CD4-positive, CD25-positive, alpha-beta regulatory T cell (primary cell): ENCODE measurements around the gene CAMTA1. TPM values are rescaled to one million over a fixed set of nuclear protein-coding genes. Genes with fewer than 3 reads are reported as not detected.

Experiments used
- ATAC-seq, 2 donors: fragments of 150-1000 bp; cut with Tn5 transposase; one replicate each; pipeline ENCODE4 v1.10.0; 2021; ENCODE audit warnings: low read depth in 2 of 2, moderate number of reproducible peaks in 2 of 2, moderate library complexity in 1 of 2
- DNase-seq, 3 donors: peaks; one replicate each; pipeline versions ENCODE4 v3.0.0 to v3.0.0-alpha.2; 2012 to 2022; ENCODE audit warnings: mixed read lengths in 1 of 3
- H3K27ac ChIP-seq: one replicate; pipeline ENCODE4 v1.7.0; 2013; ENCODE audit warnings: mild to moderate bottlenecking, low read length; ENCODE audit not compliant: insufficient read depth, poor library complexity, severe bottlenecking
- H3K27me3 ChIP-seq: one replicate; pipeline ENCODE4 v1.7.0; 2013; ENCODE audit warnings: low read length; ENCODE audit not compliant: control insufficient read depth, insufficient read depth
- H3K36me3 ChIP-seq: one replicate; pipeline ENCODE4 v1.7.0; 2013; ENCODE audit warnings: mild to moderate bottlenecking, low read length, moderate library complexity; ENCODE audit not compliant: control insufficient read depth, insufficient read depth
- H3K4me1 ChIP-seq: 2 replicates; pipeline ENCODE4 v1.7.0; 2013; ENCODE audit warnings: mild to moderate bottlenecking, low read length; ENCODE audit not compliant: insufficient read depth, control insufficient read depth, poor library complexity, severe bottlenecking
- H3K4me3 ChIP-seq: one replicate; pipeline ENCODE4 v1.7.0; 2013; ENCODE audit warnings: low read depth, mild to moderate bottlenecking, low read length, moderate library complexity
- H3K9me3 ChIP-seq, 2 experiments: 1 replicate in 1 of 2; 2 replicates in 1 of 2; pipeline ENCODE4 v1.7.0; 2013; ENCODE audit warnings: low read length in 2 of 2, mild to moderate bottlenecking in 1 of 2, moderate library complexity in 1 of 2; ENCODE audit not compliant: control insufficient read depth in 2 of 2
- H3K27ac Mint-ChIP-seq, 3 donors: one replicate each; pipeline ENCODE4 v1.8.0; 2020 to 2022; ENCODE audit warnings: mild to moderate bottlenecking in 3 of 3, mixed read lengths in 3 of 3, moderate library complexity in 2 of 3
- H3K27me3 Mint-ChIP-seq: one replicate; pipeline ENCODE4 v1.8.0; 2022; ENCODE audit warnings: mild to moderate bottlenecking, mixed read lengths
- H3K36me3 Mint-ChIP-seq: one replicate; pipeline ENCODE4 v1.8.0; 2020; ENCODE audit warnings: mixed read lengths
- H3K4me1 Mint-ChIP-seq, 4 donors: one replicate each; pipeline ENCODE4 v1.8.0; 2020 to 2022; ENCODE audit warnings: mixed read lengths in 4 of 4, mild to moderate bottlenecking in 1 of 4
- H3K4me3 Mint-ChIP-seq, 4 donors: one replicate each; pipeline ENCODE4 v1.8.0; 2020 to 2022; ENCODE audit warnings: mild to moderate bottlenecking in 4 of 4, mixed read lengths in 4 of 4, moderate library complexity in 3 of 4
- H3K9me3 Mint-ChIP-seq, 7 donors: one replicate each; pipeline ENCODE4 v1.8.0; 2020 to 2022; ENCODE audit warnings: mixed read lengths in 7 of 7, mild to moderate bottlenecking in 3 of 7, moderate library complexity in 2 of 7
- polyA plus RNA-seq, 4 donors: library from polyadenylated mRNA; unstranded; fragments of 300-500 nt; fragmentation: Illumina TruSeq; gene quantifications; one replicate each; pipeline ENCODE4 v1.2.3, GENCODE V29; 2021
- total RNA-seq: library from RNA; stranded (reverse); gene quantifications from one replicate; pipeline ENCODE4 v1.2.3, GENCODE V29; 2022

CAMTA1 gene
- total and polyA plus RNA-seq, 5 donors from 2014 or later, result 48.8 to 112 (median 80.0) TPM

- Mint-ChIP-seq H3K4me1 (peaks cover 12 to 28% (median 19%) of the 10 kb centered on the region in 4 donors), H3K27me3 (no peaks in the 10 kb centered on the region), H3K27ac (no peak overlapping the region), H3K36me3 (peaks cover 31% of the 10 kb centered on the region), H3K4me3 (no peak overlapping the region), H3K9me3 (no peaks in the 10 kb centered on the region)
- no peak for DNase-seq
- no peak for ATAC-seq
- peaks cover 9% of the 10 kb centered on the region for H3K36me3 ChIP-seq
- no peaks in the 10 kb centered on the region for H3K27me3 ChIP-seq
- no peak overlapping the region for H3K27ac ChIP-seq
- no peaks in the 10 kb centered on the region for H3K4me1 ChIP-seq
- no peaks in the 10 kb centered on the region for H3K9me3 ChIP-seq
- no peak overlapping the region for H3K4me3 ChIP-seq
These were observed 74.4 kb downstream of the CAMTA1 start for GRCh38 chr1:6859415-6860343.

DNA sequence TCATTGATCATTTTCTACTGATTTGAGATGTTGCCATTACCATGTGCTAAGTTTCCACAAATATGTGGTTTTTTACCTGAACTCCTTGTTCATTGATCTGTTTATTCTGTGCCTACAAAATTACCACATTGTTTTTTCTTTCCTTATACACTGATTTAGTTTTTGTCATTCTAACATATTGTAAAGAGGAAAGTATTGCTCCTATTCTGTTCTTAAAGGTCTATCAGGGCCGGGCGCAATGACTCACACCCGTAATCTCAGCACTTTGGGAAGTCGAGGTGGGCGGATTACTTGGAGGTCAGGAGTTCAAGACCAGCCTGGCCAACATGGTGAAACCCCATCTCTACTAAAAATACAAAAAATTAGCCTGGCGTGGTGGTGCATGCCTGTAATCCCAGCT lies 75.1 kb downstream of the CAMTA1 start:
- Mint-ChIP-seq H3K36me3 (peaks cover 27% of the 10 kb centered on the region), H3K27me3 (no peaks in the 10 kb centered on the region), H3K4me1 (peaks cover 11 to 30% (median 20%) of the 10 kb centered on the region in 4 donors), H3K4me3 (no peak overlapping the region), H3K27ac (no peak overlapping the region), H3K9me3 (no peaks in the 10 kb centered on the region)
- H3K36me3 ChIP-seq, result peaks cover 5% of the 10 kb centered on the region
- no peaks in the 10 kb centered on the region for H3K4me1 ChIP-seq
- H3K9me3 ChIP-seq, result no peaks in the 10 kb centered on the region
- DNase-seq, result no peak
- no peak for ATAC-seq
- H3K4me3 ChIP-seq, result no peak overlapping the region
- H3K27me3 ChIP-seq, result no peaks in the 10 kb centered on the region
- no peak overlapping the region for H3K27ac ChIP-seq

DNA sequence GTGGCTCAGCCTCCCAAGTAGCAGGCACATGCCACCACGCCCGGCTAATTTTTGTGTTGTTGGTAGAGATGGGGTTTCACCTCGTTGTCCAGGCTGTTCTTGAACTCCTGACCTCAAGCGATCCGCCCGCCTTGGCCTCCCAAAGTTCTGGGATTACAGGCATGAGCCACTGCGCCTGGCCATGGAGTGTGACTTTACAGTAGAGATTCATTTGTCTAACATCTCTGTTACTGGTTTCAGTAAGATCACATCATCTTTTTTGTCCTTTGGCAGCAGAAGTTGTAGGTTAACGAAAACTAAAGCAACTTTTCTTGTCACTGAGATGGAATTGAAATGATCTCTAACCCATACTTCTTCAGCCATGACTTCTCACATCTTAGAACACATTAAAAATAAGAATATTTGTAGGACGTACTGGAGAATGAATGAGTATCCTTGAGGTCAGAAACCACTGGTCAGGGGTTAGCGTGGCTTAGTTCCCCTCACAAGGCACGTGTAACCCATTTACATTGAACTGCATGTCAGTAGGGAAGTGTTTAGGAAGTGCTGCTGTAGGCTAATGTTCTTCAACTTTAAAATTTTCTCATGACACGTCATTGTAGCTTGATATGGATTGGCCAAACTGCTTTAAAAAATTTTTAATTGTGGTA lies 75.9 kb downstream of the CAMTA1 start:
- H3K4me3 ChIP-seq, result no peak overlapping the region
- no peaks in the 10 kb centered on the region for H3K27me3 Mint-ChIP-seq

DNA sequence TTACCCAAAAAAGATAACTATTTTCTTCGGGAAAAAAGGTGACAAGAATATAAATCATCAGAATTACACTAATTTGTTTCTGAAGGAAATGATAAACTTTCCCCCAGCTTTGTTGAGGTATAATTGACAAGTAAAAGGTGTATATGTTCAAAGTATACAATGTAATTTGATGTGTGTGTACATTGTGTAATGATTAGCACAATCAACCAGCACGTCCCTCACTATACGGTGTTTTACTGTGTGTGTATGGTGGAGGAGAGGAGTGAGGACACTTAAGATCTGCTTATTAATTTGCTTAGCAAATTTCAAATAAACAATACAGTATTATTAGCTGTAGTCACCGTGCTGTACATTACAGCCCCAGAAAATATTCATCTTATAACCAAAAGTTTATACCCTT lies 77.7 kb downstream of the CAMTA1 start:
- Histone ChIP-seq H3K4me1 (no peaks in the 10 kb centered on the region), H3K36me3 (peaks cover 3% of the 10 kb centered on the region), H3K27ac (no peak overlapping the region), H3K9me3 (no peaks in the 10 kb centered on the region), H3K27me3 (no peaks in the 10 kb centered on the region), H3K4me3 (no peak overlapping the region)
- ATAC-seq, result no peak
- DNase-seq, result no peak
- no peak overlapping the region for H3K27ac Mint-ChIP-seq
- H3K9me3 Mint-ChIP-seq, result no peaks in the 10 kb centered on the region
- H3K36me3 Mint-ChIP-seq, result peaks cover 11% of the 10 kb centered on the region
- H3K4me3 Mint-ChIP-seq, result no peak overlapping the region
- H3K27me3 Mint-ChIP-seq, result no peaks in the 10 kb centered on the region
- peaks cover 13 to 34% (median 21%) of the 10 kb centered on the region in 4 donors for H3K4me1 Mint-ChIP-seq

More for the DNA sequence above, 75.9 kb downstream of the CAMTA1 start:
- Histone ChIP-seq H3K27ac (no peak overlapping the region), H3K27me3 (no peaks in the 10 kb centered on the region), H3K9me3 (no peaks in the 10 kb centered on the region), H3K4me1 (no peaks in the 10 kb centered on the region), H3K36me3 (peaks cover 3% of the 10 kb centered on the region)
- Mint-ChIP-seq H3K36me3 (peaks cover 25% of the 10 kb centered on the region), H3K4me3 (no peak overlapping the region), H3K4me1 (peaks cover 11 to 36% (median 20%) of the 10 kb centered on the region in 4 donors), H3K27ac (no peak overlapping the region), H3K9me3 (no peaks in the 10 kb centered on the region)
- DNase-seq, result no peak
- ATAC-seq, result no peak

GRCh38 chr1:6864166-6864565 lies 78.9 kb downstream of the CAMTA1 start:
- Mint-ChIP-seq H3K27ac (no peak overlapping the region), H3K4me3 (no peak overlapping the region), H3K9me3 (no peaks in the 10 kb centered on the region), H3K36me3 (peaks cover 11% of the 10 kb centered on the region), H3K27me3 (no peaks in the 10 kb centered on the region), H3K4me1 (peaks cover 24 to 39% (median 29%) of the 10 kb centered on the region in 4 donors)
- DNase-seq (no peak), ATAC-seq (no peak)
- H3K36me3 ChIP-seq, result peaks cover 3% of the 10 kb centered on the region
- H3K4me3 ChIP-seq, result no peak overlapping the region
- no peaks in the 10 kb centered on the region for H3K9me3 ChIP-seq
- H3K27me3 ChIP-seq, result no peaks in the 10 kb centered on the region
- H3K4me1 ChIP-seq, result no peaks in the 10 kb centered on the region
- no peak overlapping the region for H3K27ac ChIP-seq

GRCh38 chr1:6866825-6867224 lies 81.6 kb downstream of the CAMTA1 start:
- Histone ChIP-seq H3K36me3 (peaks cover 3% of the 10 kb centered on the region), H3K27ac (no peak overlapping the region), H3K27me3 (no peaks in the 10 kb centered on the region), H3K4me1 (no peaks in the 10 kb centered on the region), H3K9me3 (no peaks in the 10 kb centered on the region), H3K4me3 (no peak overlapping the region)
- Mint-ChIP-seq H3K4me1 (peaks cover 30 to 49% (median 35%) of the 10 kb centered on the region in 4 donors), H3K36me3 (peaks cover 11% of the 10 kb centered on the region), H3K27ac (no peak overlapping the region), H3K9me3 (no peaks in the 10 kb centered on the region), H3K27me3 (no peaks in the 10 kb centered on the region), H3K4me3 (no peak overlapping the region)
- ATAC-seq, result no peak
- no peak for DNase-seq

GRCh38 chr1:6867321-6867720 lies 82.1 kb downstream of the CAMTA1 start:
- no peaks in the 10 kb centered on the region for H3K9me3 Mint-ChIP-seq
- H3K36me3 Mint-ChIP-seq, result peaks cover 11% of the 10 kb centered on the region
- no peak overlapping the region for H3K27ac ChIP-seq
- no peak for ATAC-seq
- no peaks in the 10 kb centered on the region for H3K27me3 ChIP-seq
- no peak overlapping the region for H3K4me3 ChIP-seq
- H3K36me3 ChIP-seq, result peaks cover 3% of the 10 kb centered on the region
- H3K4me1 Mint-ChIP-seq, result peaks cover 31 to 51% (median 39%) of the 10 kb centered on the region in 4 donors
- DNase-seq, result no peak
- H3K27me3 Mint-ChIP-seq, result no peaks in the 10 kb centered on the region
- H3K4me1 ChIP-seq, result peaks cover 4% of the 10 kb centered on the region
- no peak overlapping the region for H3K4me3 Mint-ChIP-seq
- no peaks in the 10 kb centered on the region for H3K9me3 ChIP-seq
- no peak overlapping the region for H3K27ac Mint-ChIP-seq
